GM12891 (cell line): Measurements from ENCODE around the gene CRYBA2.

ENCODE experiments used
- PAX5 ChIP-seq: IDR thresholded peaks from 2 replicates; pipeline ENCODE4 v1.6.1; 2011; ENCODE audit warnings: low read length, moderate library complexity, mild to moderate bottlenecking; ENCODE audit not compliant: insufficient read depth, severe bottlenecking
- POLR2A ChIP-seq: IDR thresholded peaks from 2 replicates; pipeline ENCODE4 v1.6.1; 2011; ENCODE audit warnings: low read depth, low read length, control low read depth
- POLR2AphosphoS5 ChIP-seq: IDR thresholded peaks from 2 replicates; pipeline ENCODE4 v1.6.1; 2011; ENCODE audit warnings: low read depth, low read length, control low read depth
- TAF1 ChIP-seq: IDR thresholded peaks from 2 replicates; pipeline ENCODE4 v1.6.1; 2011; ENCODE audit warnings: low read depth, low read length, control low read depth

DNA sequence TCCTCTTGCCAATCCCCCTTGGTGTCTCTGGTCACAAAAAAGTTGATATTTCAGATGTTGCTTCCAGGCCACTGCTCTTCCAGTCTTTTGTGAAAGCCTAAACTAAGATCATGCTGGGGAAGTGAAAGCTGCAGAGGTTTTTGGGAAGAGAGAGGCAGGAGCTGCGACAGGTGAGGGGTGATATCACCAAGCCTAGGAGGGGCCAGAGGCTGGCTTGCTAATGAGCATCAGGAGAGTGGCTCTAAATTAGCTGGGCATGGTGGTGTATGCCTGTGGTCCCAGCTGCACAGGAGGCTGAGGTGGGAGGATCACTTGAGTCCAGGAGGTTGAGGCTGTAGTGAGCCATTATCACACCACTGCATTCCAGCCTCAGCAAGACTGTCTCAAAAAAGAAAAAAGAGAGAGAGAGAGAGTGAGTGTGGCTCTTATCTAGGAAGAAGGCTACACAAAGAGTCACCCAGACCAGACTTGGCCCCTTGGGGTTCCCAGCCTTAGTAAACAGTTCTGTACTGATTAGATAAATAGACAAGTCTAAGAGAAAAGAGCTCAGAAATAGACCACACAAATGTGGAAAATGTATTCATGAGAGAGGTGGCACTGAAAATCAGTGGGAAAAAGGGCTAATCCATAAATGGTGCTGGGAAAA, 48.3 kb downstream of the CRYBA2 start:
- TF ChIP-seq POLR2A (no peak), POLR2AphosphoS5 (no peak), TAF1 (no peak), PAX5 (no peak)
